Chondrocyte (in vitro differentiated cells): Measurements from ENCODE around the gene RGL2. TPM values are rescaled to one million over a fixed set of nuclear protein-coding genes. Genes with fewer than 3 reads are reported as not detected.
A peak's percentile ranks its signal among the peaks of the same experiment; 100 is the strongest.
"Not testable (repeated sequence)": the region's sequence is repeated elsewhere in the genome, so short reads cannot be mapped to it uniquely, and the experiment has no call there.

Source experiments
- DNase-seq: peaks from one replicate; pipeline ENCODE4 v3.0.0; 2021; ENCODE audit warnings: mixed read lengths, low spot score
- H3K27ac Mint-ChIP-seq: one replicate; pipeline ENCODE4 v1.8.0; 2021; ENCODE audit warnings: mild to moderate bottlenecking, moderate library complexity, mixed read lengths; ENCODE audit not compliant: unreplicated experiment
- H3K27me3 Mint-ChIP-seq: 2 replicates; pipeline ENCODE4 v1.8.0; 2021; ENCODE audit warnings: low read depth, mixed read lengths
- H3K36me3 Mint-ChIP-seq: 2 replicates; pipeline ENCODE4 v1.8.0; 2021; ENCODE audit warnings: low read depth, mixed read lengths
- H3K4me1 Mint-ChIP-seq: 2 replicates; pipeline ENCODE4 v1.8.0; 2021; ENCODE audit warnings: low read depth, mild to moderate bottlenecking, mixed read lengths
- H3K4me3 Mint-ChIP-seq: one replicate; pipeline ENCODE4 v1.8.0; 2021; ENCODE audit warnings: mild to moderate bottlenecking, moderate library complexity, mixed read lengths; ENCODE audit not compliant: unreplicated experiment
- H3K9me3 Mint-ChIP-seq: 2 replicates; pipeline ENCODE4 v1.8.0; 2021; ENCODE audit warnings: low read depth, mixed read lengths
- total RNA-seq: library from RNA; stranded (reverse); gene quantifications from 3 replicates; pipeline ENCODE4 v1.2.1, GENCODE V29; 2021
- TF ChIP-seq, protein P1 (sequence below): fragments of 200-600 bp; sonication (generic); IDR thresholded peaks from 2 replicates; pipeline ENCODE4 v1.5.0; 2021; ENCODE audit warnings: antibody characterized with exemption, mild to moderate bottlenecking, moderate library complexity

Gene RGL2
- total RNA-seq, 1 donor from 2014 or later: 50.5 TPM

DNA sequence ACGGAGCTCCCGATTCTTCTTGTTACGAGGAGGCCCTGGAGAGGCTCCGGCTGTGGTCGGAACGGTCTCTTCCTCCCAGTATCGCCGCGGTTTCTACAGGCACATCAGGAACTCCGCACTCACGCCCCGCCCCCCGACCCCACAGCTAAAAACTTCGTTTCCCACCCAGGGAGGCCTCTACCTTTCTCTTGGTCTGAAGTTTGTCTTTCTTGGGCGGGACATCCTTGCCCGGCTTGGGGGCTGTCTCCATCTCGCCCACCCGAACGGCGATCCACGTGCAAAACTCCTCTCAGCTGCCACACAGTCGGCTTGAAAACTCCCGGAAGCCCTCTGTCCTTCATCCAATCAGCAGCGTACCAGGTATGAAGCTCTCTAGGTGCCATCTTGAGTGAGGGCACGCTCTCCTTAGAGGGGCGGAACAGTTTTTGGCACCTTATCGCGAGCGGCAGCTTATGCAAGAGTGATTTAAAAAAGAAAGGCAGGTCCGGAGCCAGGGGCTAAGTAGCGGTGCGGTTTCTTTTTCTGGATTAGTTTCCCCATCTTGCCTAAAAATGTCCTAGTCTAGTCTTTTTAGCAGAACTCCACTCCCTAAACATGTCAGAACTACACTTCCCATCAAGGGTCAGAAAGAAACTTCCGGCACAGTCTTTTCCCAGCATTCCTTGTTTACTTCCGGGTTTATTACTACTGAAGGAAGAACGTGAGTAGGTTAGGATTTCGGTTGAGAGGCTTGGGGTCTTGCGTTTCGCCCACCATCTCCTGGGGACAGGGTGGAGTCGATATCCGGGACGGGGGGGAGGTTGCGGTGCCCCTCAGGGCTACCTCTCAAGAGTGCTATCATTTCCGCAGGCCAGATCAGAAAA lies 9.6 kb downstream of the RGL2 start, which contains the start of the genes PFDN6 and WDR46:
Gene PFDN6, plus strand, starts transcription at position 681 of the 863 bp plus-strand sequence. CDS start 256 bp downstream, outside the sequence.
Gene WDR46, minus strand, starts transcription at position 319 of the 863 bp plus-strand sequence. Its CDS starts 69 bp downstream, at position 250.
- Mint-ChIP-seq H3K4me1 (peaks cover 44% of the 10 kb centered on the region), H3K27me3 (no peaks in the 10 kb centered on the region), H3K4me3 (peak within 1 kb of the TSS; percentile 97), H3K9me3 (no peaks in the 10 kb centered on the region), H3K27ac (peak within 1 kb of the TSS; percentile 95), H3K36me3 (peaks cover 14% of the 10 kb centered on the region)
- TF ChIP-seq, protein P1, sequence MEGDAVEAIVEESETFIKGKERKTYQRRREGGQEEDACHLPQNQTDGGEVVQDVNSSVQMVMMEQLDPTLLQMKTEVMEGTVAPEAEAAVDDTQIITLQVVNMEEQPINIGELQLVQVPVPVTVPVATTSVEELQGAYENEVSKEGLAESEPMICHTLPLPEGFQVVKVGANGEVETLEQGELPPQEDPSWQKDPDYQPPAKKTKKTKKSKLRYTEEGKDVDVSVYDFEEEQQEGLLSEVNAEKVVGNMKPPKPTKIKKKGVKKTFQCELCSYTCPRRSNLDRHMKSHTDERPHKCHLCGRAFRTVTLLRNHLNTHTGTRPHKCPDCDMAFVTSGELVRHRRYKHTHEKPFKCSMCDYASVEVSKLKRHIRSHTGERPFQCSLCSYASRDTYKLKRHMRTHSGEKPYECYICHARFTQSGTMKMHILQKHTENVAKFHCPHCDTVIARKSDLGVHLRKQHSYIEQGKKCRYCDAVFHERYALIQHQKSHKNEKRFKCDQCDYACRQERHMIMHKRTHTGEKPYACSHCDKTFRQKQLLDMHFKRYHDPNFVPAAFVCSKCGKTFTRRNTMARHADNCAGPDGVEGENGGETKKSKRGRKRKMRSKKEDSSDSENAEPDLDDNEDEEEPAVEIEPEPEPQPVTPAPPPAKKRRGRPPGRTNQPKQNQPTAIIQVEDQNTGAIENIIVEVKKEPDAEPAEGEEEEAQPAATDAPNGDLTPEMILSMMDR: no peak
- no peak for DNase-seq

DNA sequence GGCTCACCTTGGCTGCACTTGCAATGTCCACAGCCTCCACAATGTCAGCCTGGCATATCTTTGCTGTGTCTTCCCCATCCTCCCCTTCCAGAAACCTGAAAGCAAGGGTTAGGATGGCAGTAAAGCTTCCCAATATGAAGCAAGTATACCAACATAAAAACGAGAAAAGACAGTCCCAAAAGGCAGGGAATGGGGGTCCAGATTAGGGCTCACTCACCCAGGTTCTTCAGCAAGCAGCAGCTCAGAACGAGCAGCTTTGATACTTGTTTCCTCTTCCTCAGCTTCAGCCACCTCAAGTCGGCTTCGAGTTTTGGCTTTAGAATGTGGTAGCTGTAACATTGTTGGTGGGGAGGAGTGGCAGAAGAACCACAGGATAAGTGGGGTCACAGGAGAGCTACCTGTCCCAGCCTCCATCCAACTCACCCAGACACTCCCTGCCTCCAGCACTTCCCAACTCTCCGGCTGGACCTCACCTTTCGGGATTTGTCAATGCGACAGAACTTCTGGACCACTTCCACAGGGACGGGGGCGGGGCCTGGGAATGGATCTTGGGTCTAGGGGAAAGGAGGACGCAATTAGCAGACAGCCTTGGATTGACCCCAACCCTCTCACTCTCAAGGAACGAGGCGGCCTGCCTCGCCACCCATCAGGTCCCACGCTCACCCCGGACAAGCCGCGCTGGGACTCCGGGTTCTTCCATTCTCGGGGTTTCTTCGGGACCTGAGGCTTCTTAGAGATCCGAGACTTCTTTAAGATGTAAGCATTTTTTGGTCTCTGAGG lies 10.4 kb downstream of the RGL2 start:
- no peaks in the 10 kb centered on the region for H3K9me3 Mint-ChIP-seq
- TF ChIP-seq, protein P1: no peak
- peaks cover 44% of the 10 kb centered on the region for H3K4me1 Mint-ChIP-seq
- no peaks in the 10 kb centered on the region for H3K27me3 Mint-ChIP-seq
- H3K4me3 Mint-ChIP-seq: peak overlapping the region; percentile 97
- peaks cover 13% of the 10 kb centered on the region for H3K36me3 Mint-ChIP-seq
- peak overlapping the region; percentile 95 for H3K27ac Mint-ChIP-seq
- DNase-seq: no peak

DNA sequence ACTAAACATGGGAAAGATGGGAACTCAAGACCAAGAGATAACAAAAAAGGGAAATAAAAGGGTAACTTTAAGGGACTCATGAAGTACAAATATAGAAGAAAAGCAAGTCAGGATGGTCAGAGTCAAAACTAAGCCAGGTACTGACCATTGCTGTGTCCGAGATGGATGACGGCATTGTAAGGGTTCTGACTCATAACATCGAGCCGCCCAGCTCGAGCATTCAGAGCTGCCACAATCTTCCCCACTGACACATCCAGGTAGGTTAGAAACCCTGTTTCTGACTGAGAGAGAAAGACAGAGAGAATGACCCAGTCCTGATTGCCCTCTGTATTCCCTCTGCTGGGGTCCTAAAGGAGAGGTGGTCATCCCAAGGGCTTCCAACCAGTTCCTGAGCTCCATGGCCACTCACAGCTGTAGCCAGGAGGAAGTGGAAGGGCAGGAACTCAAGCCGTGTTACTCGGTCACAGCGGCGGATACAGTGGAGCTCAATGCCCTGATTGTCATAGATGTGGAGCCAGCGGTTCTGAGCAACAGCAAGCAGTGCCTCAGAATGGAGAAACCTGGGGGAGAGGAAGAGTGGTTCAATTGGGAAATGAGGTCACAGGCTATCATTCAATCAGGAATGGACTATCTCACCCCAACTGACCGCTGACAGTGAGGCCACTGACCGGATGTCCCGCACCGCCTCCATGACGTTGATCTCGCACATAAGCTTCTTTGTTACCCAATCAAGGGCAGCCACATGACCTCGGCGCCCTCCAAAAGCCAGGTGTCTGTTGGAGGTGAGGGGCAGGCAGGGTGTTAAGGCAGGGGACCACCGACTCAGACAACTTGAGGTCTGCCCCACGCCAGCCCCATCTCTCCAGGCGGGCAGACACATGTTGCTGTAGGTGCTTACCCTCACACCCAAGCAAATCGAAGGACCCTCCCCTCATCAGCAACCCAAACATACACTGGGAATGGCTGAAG lies 11.5 kb downstream of the RGL2 start:
- peak overlapping the region; percentile 22 for H3K27ac Mint-ChIP-seq
- peaks cover 44% of the 10 kb centered on the region for H3K4me1 Mint-ChIP-seq
- H3K36me3 Mint-ChIP-seq: peaks cover 15% of the 10 kb centered on the region
- peak; percentile 67 for DNase-seq
- H3K27me3 Mint-ChIP-seq: no peaks in the 10 kb centered on the region
- no peaks in the 10 kb centered on the region for H3K9me3 Mint-ChIP-seq
- peak overlapping the region; percentile 97 for H3K4me3 Mint-ChIP-seq
- TF ChIP-seq, protein P1: no peak

DNA sequence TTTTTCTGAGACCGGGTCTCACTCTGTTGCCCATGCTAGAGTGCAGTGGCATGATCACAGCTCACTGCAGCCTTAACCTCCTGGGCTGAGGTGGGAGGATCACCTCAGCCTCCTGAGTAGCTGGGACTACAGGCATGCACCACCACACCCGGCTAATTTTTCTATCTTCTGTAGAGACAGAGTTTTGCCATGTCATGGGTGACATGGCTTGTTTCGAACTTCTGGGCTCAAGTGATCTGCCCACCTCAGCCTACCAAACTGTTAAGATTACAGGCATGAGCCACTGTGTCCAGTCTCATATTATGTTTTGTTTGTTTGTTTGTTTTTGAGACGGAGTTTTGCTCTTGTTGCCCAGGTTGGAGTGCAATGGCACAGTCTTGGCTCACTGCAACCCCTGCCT lies 13.5 kb downstream of the RGL2 start:
- not testable (repeated sequence) for DNase-seq, H3K27me3 Mint-ChIP-seq, H3K27ac Mint-ChIP-seq, H3K4me3 Mint-ChIP-seq, H3K9me3 Mint-ChIP-seq
- H3K36me3 Mint-ChIP-seq: peaks cover 15% of the 10 kb centered on the region
- H3K4me1 Mint-ChIP-seq: peaks cover 34% of the 10 kb centered on the region

DNA sequence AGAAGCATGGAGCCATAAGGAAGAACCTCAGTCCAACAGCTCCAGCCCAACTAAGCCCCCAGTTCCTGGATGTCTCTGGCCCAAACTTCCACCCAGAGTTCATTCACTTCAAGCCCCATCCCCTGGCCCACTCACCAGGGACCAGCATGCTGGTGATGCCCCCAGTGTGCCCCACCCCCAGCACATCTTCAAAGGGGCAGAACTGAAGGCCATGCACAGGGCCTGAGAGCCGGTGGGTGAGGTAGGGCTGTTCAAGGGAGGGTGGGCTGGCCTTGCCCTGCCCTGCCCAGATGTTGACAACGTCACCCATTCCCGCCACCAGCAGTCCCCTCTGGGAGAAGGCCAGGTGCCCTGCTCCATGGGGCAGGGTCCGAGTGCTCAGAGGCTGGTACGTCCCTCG lies 18.2 kb downstream of the RGL2 start:
- H3K27ac Mint-ChIP-seq: no peak overlapping the region
- peaks cover 14% of the 10 kb centered on the region for H3K36me3 Mint-ChIP-seq
- no peak overlapping the region for H3K4me3 Mint-ChIP-seq
- DNase-seq: peak; percentile 75
- no peaks in the 10 kb centered on the region for H3K27me3 Mint-ChIP-seq
- H3K9me3 Mint-ChIP-seq: no peaks in the 10 kb centered on the region
- TF ChIP-seq, protein P1: no peak
- peaks cover 20% of the 10 kb centered on the region for H3K4me1 Mint-ChIP-seq
